Measurements from ENCODE around the gene ARHGEF7. TPM values are rescaled to one million over a fixed set of nuclear protein-coding genes. Genes with fewer than 3 reads are reported as not detected.

Gene ARHGEF7
- total RNA-seq, 3 donors from 2014 or later (not counting 1 experiment from before 2014, with no cell fraction given), result 99.9 to 135 (median 105) TPM

DNA sequence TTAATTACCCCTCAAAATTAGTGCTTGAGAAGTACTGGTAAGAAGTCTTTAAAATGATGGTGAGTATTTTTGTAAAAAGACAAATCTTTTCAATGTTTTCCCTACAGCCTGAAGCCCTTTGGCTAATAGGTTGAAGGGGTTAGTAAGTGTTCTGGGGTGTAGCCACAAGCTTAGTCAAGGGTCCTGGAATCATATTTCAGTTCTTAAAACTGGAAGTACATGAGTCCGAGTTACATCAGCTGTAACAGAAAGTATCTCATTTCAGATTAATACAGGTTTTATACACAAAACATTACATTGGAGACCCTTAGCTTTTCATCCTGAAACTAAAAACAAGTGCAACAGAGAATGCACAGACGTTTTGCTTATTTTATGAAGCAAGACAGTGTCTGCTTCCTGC, 152.7 kb downstream of the ARHGEF7 start:
- intact Hi-C loops (cut with micrococcal nuclease), result no loop called here
- Histone ChIP-seq H3K27ac (ENCODE audit: low read length) (no peak overlapping the region), H3K9me3 (ENCODE audit: control insufficient read depth, insufficient read depth, low read length) (no peaks in the 10 kb centered on the region), H3K4me3 (ENCODE audit: low read length) (no peak overlapping the region), H3K27me3 (ENCODE audit: control insufficient read depth, insufficient read depth, low read length) (no peaks in the 10 kb centered on the region), H3K4me1 (ENCODE audit: control insufficient read depth, insufficient read depth, low read length) (peaks cover 5% of the 10 kb centered on the region), H3K36me3 (ENCODE audit: control insufficient read depth, insufficient read depth, low read length) (peaks cover 32% of the 10 kb centered on the region)
- DNase-seq (no peak), ATAC-seq (no peak)
- Mint-ChIP-seq H3K36me3 (no peaks in the 10 kb centered on the region), H3K4me1 (peaks cover 26 to 43% of the 10 kb centered on the region in 2 donors), H3K9me3 (no peaks in the 10 kb centered on the region), H3K27me3 (ENCODE audit: low read depth in 2 of 2) (no peaks in the 10 kb centered on the region), H3K4me3 (no peak overlapping the region), H3K27ac (no peak overlapping the region)
- 91% methylated on average over 2 of the region's 2 CpGs for WGBS (ENCODE audit: insufficient coverage)
- TF ChIP-seq, protein P1, sequence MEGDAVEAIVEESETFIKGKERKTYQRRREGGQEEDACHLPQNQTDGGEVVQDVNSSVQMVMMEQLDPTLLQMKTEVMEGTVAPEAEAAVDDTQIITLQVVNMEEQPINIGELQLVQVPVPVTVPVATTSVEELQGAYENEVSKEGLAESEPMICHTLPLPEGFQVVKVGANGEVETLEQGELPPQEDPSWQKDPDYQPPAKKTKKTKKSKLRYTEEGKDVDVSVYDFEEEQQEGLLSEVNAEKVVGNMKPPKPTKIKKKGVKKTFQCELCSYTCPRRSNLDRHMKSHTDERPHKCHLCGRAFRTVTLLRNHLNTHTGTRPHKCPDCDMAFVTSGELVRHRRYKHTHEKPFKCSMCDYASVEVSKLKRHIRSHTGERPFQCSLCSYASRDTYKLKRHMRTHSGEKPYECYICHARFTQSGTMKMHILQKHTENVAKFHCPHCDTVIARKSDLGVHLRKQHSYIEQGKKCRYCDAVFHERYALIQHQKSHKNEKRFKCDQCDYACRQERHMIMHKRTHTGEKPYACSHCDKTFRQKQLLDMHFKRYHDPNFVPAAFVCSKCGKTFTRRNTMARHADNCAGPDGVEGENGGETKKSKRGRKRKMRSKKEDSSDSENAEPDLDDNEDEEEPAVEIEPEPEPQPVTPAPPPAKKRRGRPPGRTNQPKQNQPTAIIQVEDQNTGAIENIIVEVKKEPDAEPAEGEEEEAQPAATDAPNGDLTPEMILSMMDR (IDR thresholded peaks at IDR 0.05), result no peak

DNA sequence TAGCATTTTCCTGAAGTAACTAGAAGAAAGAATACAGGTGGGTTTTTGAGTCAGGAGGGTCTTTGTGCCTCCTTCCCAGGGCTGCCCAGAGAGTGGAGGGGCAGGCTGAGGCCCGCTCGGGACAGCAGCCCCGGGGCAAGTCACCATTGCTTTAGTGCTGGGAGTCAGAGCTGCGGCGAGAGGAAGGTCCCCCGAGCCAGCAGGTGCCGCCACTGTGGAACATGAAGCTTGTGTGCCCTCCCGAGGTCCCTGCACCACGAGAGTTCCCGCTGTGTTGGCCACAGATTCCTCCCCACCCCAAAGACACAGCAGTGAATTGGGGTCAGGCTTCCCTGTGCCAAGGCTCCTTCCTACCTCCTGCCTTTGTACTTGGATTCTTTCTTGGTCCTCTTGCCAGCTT, 154.4 kb downstream of the ARHGEF7 start:
- Mint-ChIP-seq H3K4me1 (peaks cover 16 to 29% of the 10 kb centered on the region in 2 donors), H3K27me3 (ENCODE audit: low read depth in 2 of 2) (no peaks in the 10 kb centered on the region), H3K4me3 (no peak overlapping the region), H3K9me3 (no peaks in the 10 kb centered on the region), H3K36me3 (no peaks in the 10 kb centered on the region), H3K27ac (no peak overlapping the region)
- intact Hi-C loops (cut with micrococcal nuclease), result no loop called here
- Histone ChIP-seq H3K27ac (ENCODE audit: low read length) (no peak overlapping the region), H3K27me3 (ENCODE audit: control insufficient read depth, insufficient read depth, low read length) (no peaks in the 10 kb centered on the region), H3K9me3 (ENCODE audit: control insufficient read depth, insufficient read depth, low read length) (no peaks in the 10 kb centered on the region), H3K4me3 (ENCODE audit: low read length) (no peak overlapping the region), H3K36me3 (ENCODE audit: control insufficient read depth, insufficient read depth, low read length) (peaks cover 43% of the 10 kb centered on the region), H3K4me1 (ENCODE audit: control insufficient read depth, insufficient read depth, low read length) (peaks cover 5% of the 10 kb centered on the region)
- no peak for ATAC-seq
- DNase-seq, result no peak
- 92% methylated on average over 10 of the region's 10 CpGs for WGBS (ENCODE audit: insufficient coverage)
- TF ChIP-seq, protein P1 (IDR thresholded peaks at IDR 0.05), result no peak

DNA sequence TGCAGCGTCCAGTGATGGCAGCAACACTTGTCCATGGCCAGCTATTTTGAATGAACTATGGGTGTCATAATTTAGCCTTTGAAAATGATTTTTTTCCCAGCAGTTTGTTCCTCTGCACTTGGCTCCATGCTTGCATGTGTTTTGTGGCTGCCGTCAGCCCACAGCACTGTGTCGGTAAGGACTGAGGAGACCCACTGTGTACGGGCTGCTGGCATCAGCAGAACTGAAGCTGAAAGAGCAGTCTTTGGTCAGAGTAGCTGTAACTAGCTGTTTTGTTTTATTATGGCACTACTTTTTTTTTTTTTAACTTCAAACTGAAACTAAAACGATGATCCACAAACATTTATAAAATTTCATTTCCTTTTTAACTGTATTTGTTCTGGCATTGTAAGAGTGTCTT, 155.0 kb downstream of the ARHGEF7 start:
- no peaks in the 10 kb centered on the region for H3K27me3 Mint-ChIP-seq (ENCODE audit: low read depth in 2 of 2)
- intact Hi-C loops (cut with micrococcal nuclease), result no loop called here
- peaks cover 13 to 23% of the 10 kb centered on the region in 2 donors for H3K4me1 Mint-ChIP-seq
- no peaks in the 10 kb centered on the region for H3K9me3 Mint-ChIP-seq
- DNase-seq (no peak), ATAC-seq (no peak)
- no peak overlapping the region for H3K4me3 Mint-ChIP-seq
- Histone ChIP-seq H3K27ac (ENCODE audit: low read length) (no peak overlapping the region), H3K9me3 (ENCODE audit: control insufficient read depth, insufficient read depth, low read length) (no peaks in the 10 kb centered on the region), H3K27me3 (ENCODE audit: control insufficient read depth, insufficient read depth, low read length) (no peaks in the 10 kb centered on the region), H3K4me3 (ENCODE audit: low read length) (no peak overlapping the region), H3K36me3 (ENCODE audit: control insufficient read depth, insufficient read depth, low read length) (peaks cover 45% of the 10 kb centered on the region), H3K4me1 (ENCODE audit: control insufficient read depth, insufficient read depth, low read length) (no peaks in the 10 kb centered on the region)
- WGBS (ENCODE audit: insufficient coverage), result 94% methylated on average over 4 of the region's 5 CpGs
- TF ChIP-seq, protein P1 (IDR thresholded peaks at IDR 0.05), result no peak
- peak overlapping the region in 1 of 2 donors; percentile 30 for H3K27ac Mint-ChIP-seq
- H3K36me3 Mint-ChIP-seq, result no peaks in the 10 kb centered on the region

All from natural killer cell (primary cell).